ENCODE data around the gene HS1BP3.

The HS1BP3 gene

DNA sequence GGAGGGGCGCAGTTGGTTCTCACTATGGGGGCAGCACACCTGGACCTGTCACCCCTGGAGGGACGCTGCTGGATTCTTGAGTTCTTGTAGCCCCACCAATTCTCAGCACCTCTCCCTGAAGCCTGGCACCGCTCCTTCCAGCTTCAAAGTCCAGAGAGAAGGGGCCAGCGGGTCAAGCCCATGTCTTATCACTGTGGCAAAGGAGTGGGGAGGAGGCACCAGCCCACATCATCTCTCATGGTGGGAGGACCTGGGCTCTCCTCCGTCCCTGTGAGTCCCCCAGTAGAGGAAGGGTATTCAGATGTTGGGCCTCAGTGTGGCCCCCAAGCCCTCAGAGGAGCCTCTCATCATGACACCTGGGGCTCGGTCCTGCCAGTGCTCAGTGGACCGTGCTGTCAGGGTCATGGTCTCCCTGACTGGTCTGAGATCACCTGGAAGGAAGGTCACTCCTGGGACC lies 67.4 kb downstream of the HS1BP3 start:
- H3K9me3 ChIP-seq (ENCODE audit: control insufficient read depth, low read length): no peaks in the 10 kb centered on the region
- H3K4me3 ChIP-seq (ENCODE audit: insufficient read depth, low read depth, low read length): no peak overlapping the region
- H3K4me1 ChIP-seq (ENCODE audit: control insufficient read depth, insufficient read depth, low read length): peaks cover 17% of the 10 kb centered on the region
- H3K27me3 ChIP-seq (ENCODE audit: control insufficient read depth, insufficient read depth, low read length, poor library complexity, severe bottlenecking): no peaks in the 10 kb centered on the region
- 95 to 96% methylated on average over 7 of the region's 7 CpGs for WGBS, 2 experiments
- H3K36me3 ChIP-seq (ENCODE audit: control insufficient read depth, insufficient read depth, low read length): no peaks in the 10 kb centered on the region
- H3K27ac ChIP-seq (ENCODE audit: insufficient read depth, low read depth, low read length, poor library complexity, severe bottlenecking): no peak overlapping the region

DNA sequence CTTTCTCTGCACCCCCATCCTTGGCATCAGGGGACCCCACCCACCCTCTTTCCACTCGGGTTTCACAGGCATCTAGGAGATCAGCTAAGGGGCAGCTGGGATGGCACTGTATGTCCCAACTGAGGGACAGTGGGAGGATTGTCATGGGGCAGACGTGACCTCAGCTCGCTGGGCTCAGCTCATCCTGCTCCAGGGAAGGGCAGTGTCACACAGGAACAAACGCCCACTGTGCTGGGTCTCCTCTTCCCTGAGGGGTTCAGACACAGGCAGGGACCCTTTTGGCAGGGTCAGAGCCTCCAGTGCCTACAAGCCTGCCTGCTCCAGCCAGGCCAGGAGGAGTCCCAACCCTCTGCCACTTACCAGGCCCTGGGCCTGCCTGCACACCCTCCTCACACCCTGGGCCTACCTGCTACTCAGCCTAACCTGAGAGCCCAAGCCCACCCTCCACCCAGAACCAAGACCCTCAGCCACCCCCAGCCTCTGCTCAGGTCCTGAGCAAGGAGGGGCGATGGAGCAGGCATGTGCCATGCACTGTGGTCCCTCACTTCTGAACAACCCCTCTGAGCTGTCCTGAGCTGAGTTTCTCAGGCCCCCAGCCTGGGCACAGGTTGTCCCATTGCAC lies 68.2 kb downstream of the HS1BP3 start:
- peaks cover 17% of the 10 kb centered on the region for H3K4me1 ChIP-seq (ENCODE audit: control insufficient read depth, insufficient read depth, low read length)

DNA sequence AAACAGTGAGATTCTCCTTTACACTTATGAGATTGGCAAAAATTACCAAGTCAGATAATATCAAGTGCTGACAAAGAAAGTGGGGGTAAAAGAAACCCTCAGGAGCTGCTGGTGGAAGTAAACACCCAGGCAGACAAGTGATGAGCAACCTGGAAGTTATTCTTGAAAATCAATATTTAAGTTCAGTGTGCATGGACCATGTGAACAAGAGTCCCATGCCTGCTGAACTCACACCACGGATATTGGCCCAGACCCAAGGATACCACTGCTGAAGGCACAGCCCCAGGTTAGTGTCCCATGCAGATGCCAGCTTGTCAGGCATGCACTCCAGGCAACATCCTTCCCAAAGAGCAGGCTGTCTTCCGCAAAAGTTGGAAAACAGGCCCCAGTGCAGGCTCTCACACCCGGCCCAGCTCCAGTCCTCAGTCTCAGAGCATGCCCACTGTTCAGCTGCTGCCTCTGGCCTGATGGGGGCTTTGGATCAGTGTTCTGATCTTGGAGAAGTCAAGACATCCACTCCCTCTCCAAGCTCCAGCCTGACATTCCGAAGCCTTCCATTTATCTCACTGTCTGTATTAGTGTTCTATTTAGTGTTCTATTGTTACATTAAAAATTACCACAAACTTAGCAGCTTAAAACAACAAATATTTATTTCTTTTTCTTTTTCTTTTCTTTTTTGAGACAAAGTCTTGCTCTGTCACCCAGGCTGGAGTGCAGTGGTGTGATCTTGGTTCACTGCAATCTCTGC lies 70.0 kb downstream of the HS1BP3 start:
- 93 to 94% methylated on average over 3 to 4 of the region's 4 CpGs for WGBS, 2 experiments
- Histone ChIP-seq H3K4me1 (ENCODE audit: control insufficient read depth, insufficient read depth, low read length) (peaks cover 17% of the 10 kb centered on the region), H3K27me3 (ENCODE audit: control insufficient read depth, insufficient read depth, low read length, poor library complexity, severe bottlenecking) (no peaks in the 10 kb centered on the region), H3K4me3 (ENCODE audit: insufficient read depth, low read depth, low read length) (no peak overlapping the region), H3K36me3 (ENCODE audit: control insufficient read depth, insufficient read depth, low read length) (no peaks in the 10 kb centered on the region), H3K9me3 (ENCODE audit: control insufficient read depth, low read length) (no peaks in the 10 kb centered on the region), H3K27ac (ENCODE audit: insufficient read depth, low read depth, low read length, poor library complexity, severe bottlenecking) (no peak overlapping the region)

More for the DNA sequence above, 68.2 kb downstream of the HS1BP3 start:
- Histone ChIP-seq H3K36me3 (ENCODE audit: control insufficient read depth, insufficient read depth, low read length) (no peaks in the 10 kb centered on the region), H3K4me3 (ENCODE audit: insufficient read depth, low read depth, low read length) (no peak overlapping the region), H3K27ac (ENCODE audit: insufficient read depth, low read depth, low read length, poor library complexity, severe bottlenecking) (no peak overlapping the region), H3K27me3 (ENCODE audit: control insufficient read depth, insufficient read depth, low read length, poor library complexity, severe bottlenecking) (no peaks in the 10 kb centered on the region), H3K9me3 (ENCODE audit: control insufficient read depth, low read length) (no peaks in the 10 kb centered on the region)
- 90 to 92% methylated on average over 5 of the region's 5 CpGs for whole genome bisulfite sequencing, 2 experiments

DNA sequence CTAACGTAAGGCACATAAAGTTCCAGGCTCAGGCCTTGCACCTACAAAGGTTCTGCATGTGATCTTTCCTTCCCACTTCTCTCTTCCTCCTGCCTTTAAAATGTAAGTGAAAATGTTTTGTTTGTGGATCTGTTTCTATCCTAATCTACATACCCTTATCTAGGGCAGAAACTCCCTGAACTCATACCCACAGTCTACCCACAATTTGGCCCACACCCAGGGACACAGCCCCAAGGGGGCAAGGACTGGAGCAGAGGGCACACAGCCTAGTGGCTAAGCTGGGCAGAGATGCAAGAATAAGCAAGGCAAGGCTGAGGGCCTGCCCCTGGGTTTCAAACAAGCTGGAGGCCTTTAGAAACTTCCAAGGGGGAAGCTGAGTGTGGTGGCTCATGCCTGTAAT lies 71.0 kb downstream of the HS1BP3 start:
- Histone ChIP-seq H3K36me3 (ENCODE audit: control insufficient read depth, insufficient read depth, low read length) (no peaks in the 10 kb centered on the region), H3K27ac (ENCODE audit: insufficient read depth, low read depth, low read length, poor library complexity, severe bottlenecking) (peak overlapping the region; percentile 67), H3K4me1 (ENCODE audit: control insufficient read depth, insufficient read depth, low read length) (peaks cover 12% of the 10 kb centered on the region), H3K9me3 (ENCODE audit: control insufficient read depth, low read length) (no peaks in the 10 kb centered on the region), H3K4me3 (ENCODE audit: insufficient read depth, low read depth, low read length) (no peak overlapping the region), H3K27me3 (ENCODE audit: control insufficient read depth, insufficient read depth, low read length, poor library complexity, severe bottlenecking) (no peaks in the 10 kb centered on the region)
- WGBS, 2 experiments: 92 to 100% methylated on average over 1 of the region's 1 CpG

DNA sequence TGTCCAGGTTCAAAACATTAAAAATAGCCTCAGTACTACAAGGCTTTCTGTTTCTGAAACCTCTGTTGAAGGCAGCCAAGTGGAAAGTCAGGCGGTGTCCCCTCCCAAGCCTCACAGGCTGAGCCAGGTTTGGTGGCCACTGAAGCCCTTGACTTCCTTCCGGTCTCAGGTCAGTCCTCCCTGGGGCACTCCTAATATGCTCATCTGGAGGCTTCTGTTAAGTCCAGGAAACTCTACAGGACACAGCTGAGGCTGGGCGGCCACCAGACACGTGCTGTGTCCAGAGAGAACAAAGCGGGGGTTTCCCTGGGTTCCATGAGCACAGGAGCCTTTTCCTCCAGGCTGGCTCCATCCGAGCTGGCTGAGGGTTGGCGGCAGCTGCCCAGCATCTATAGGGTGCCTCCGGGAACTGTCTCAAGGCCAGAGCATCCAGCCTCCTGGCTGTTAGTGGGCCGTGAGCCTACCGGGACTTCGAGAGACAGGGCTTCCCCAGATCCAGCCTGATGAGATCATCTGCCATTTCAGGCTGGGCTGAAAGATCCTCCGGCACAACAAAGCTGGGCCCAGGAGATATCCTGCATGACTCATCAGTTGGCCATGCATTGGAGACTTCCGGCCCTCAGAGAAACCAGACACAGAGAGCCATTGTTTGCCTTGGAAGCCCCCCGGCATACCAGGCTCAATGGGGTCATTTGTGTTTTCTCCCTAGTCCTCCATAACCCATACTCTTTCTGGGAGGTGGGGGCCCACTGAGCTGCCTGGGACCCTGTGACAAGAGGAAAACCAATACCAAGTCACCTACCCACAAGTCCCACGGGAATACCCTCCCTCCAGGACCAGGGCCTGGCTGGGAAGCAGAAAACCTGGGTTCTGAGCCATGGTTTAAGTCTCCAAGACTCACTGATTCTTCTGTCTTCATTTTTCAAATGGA lies 71.7 kb downstream of the HS1BP3 start:
- peaks cover 5% of the 10 kb centered on the region for H3K4me1 ChIP-seq (ENCODE audit: control insufficient read depth, insufficient read depth, low read length)
- no peaks in the 10 kb centered on the region for H3K9me3 ChIP-seq (ENCODE audit: control insufficient read depth, low read length)
- WGBS, 2 experiments: 74 to 79% methylated on average over 15 of the region's 15 CpGs
- peak overlapping the region; percentile 70 for H3K27ac ChIP-seq (ENCODE audit: insufficient read depth, low read depth, low read length, poor library complexity, severe bottlenecking)
- H3K36me3 ChIP-seq (ENCODE audit: control insufficient read depth, insufficient read depth, low read length): no peaks in the 10 kb centered on the region
- H3K27me3 ChIP-seq (ENCODE audit: control insufficient read depth, insufficient read depth, low read length, poor library complexity, severe bottlenecking): no peaks in the 10 kb centered on the region
- H3K4me3 ChIP-seq (ENCODE audit: insufficient read depth, low read depth, low read length): no peak overlapping the region

DNA sequence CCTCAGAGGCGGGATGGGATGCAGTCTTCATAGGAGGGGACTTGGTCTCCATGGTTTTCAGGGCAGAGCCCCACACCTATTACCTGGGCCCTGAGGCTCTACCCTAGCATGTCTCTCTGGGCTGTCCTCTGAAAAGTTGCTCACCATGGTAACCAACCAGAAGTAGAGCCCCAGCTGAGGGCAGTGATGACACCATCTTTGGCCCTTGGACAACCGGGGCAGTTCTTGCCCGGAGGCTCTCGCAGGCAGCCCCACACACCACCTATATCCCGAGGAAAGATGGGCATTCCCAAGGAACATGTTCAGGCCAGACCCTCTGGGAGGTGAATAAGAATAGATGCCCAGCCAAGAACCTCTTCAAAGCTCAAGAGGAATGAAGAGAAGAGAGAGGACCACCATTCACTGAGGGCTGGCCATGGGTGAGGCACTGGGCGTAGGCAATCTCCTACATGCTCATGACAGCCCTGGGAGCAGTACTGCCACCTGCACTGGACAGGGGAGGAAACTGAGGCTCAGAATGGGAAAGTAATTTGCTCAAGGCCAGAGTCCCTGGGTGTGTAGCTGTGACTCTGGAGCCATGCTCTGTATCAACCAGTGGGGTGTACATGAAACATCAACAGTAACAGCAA lies 72.5 kb downstream of the HS1BP3 start:
- H3K27ac ChIP-seq (ENCODE audit: insufficient read depth, low read depth, low read length, poor library complexity, severe bottlenecking): no peak overlapping the region
- no peaks in the 10 kb centered on the region for H3K9me3 ChIP-seq (ENCODE audit: control insufficient read depth, low read length)
- WGBS, 2 experiments: 88 to 91% methylated on average over 6 of the region's 6 CpGs
- no peak overlapping the region for H3K4me3 ChIP-seq (ENCODE audit: insufficient read depth, low read depth, low read length)
- peaks cover 3% of the 10 kb centered on the region for H3K4me1 ChIP-seq (ENCODE audit: control insufficient read depth, insufficient read depth, low read length)
- no peaks in the 10 kb centered on the region for H3K27me3 ChIP-seq (ENCODE audit: control insufficient read depth, insufficient read depth, low read length, poor library complexity, severe bottlenecking)
- no peaks in the 10 kb centered on the region for H3K36me3 ChIP-seq (ENCODE audit: control insufficient read depth, insufficient read depth, low read length)

DNA sequence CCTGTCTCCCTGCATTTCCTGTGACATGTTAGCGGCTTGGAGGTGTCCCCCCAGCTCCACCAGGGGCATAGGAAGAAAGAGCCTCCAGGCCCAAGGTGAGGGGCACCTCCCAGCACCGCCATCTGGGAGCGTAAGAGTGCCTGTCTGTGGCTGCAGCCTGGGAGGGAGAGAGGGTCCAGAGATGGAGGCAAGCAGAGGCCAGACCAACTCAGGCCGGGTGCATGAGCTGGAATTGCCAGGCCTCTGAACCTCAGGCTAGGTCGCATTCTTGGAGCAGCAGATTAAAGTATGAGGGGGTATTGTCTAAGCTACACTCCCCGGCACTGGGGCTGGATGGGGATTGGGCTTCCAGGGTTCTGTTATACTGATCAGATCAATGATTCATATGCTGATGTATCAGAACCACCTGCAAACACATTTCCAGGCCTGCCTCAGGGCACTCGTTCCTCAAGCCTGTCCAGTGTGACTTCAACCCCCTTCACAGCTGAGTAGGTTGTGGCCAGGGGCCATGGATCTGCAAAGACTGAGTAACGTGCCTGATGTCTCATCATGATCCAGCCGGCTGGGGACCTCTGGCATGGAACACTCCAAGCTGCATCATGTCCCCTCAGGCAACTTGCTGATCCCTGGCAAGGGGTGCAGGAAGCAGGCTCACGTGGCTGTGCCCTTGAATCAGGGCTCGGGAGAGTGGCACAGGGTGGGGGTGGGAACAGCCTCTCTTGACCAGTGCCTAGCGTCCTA lies 73.2 kb downstream of the HS1BP3 start:
- 88 to 90% methylated on average over 12 of the region's 12 CpGs for WGBS, 2 experiments
- Histone ChIP-seq H3K27ac (ENCODE audit: insufficient read depth, low read depth, low read length, poor library complexity, severe bottlenecking) (no peak overlapping the region), H3K9me3 (ENCODE audit: control insufficient read depth, low read length) (no peaks in the 10 kb centered on the region), H3K4me1 (ENCODE audit: control insufficient read depth, insufficient read depth, low read length) (peaks cover 3% of the 10 kb centered on the region), H3K36me3 (ENCODE audit: control insufficient read depth, insufficient read depth, low read length) (no peaks in the 10 kb centered on the region), H3K27me3 (ENCODE audit: control insufficient read depth, insufficient read depth, low read length, poor library complexity, severe bottlenecking) (no peaks in the 10 kb centered on the region), H3K4me3 (ENCODE audit: insufficient read depth, low read depth, low read length) (no peak overlapping the region)

DNA sequence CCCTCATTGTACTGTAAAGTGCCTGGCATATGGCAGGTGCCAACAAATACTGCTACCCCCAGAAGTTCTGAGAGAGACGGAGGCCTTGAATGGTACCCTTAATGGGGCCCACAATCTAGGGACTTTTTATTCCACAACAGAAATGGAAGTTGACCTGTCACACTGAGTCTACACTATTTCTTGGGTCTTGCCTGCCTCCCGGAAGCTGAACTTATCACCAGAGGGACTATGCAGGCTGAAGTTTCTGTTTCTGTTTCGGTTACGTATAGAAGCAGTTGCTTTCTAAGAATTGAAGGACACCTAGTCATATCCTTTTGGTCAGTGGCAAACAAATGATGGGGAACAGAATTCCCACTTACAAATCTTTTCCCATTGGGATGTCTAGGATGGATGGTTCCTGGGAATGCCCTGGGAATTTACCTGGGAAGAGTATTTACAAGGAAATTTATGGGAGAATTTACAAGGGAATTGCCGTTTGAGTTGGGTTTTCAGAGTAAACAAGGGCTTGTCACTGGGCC lies 74.2 kb downstream of the HS1BP3 start:
- no peak overlapping the region for H3K4me3 ChIP-seq (ENCODE audit: insufficient read depth, low read depth, low read length)
- 93 to 95% methylated on average over 5 of the region's 5 CpGs for WGBS, 2 experiments
- no peaks in the 10 kb centered on the region for H3K36me3 ChIP-seq (ENCODE audit: control insufficient read depth, insufficient read depth, low read length)
- H3K27me3 ChIP-seq (ENCODE audit: control insufficient read depth, insufficient read depth, low read length, poor library complexity, severe bottlenecking): no peaks in the 10 kb centered on the region
- no peaks in the 10 kb centered on the region for H3K9me3 ChIP-seq (ENCODE audit: control insufficient read depth, low read length)
- H3K4me1 ChIP-seq (ENCODE audit: control insufficient read depth, insufficient read depth, low read length): peaks cover 3% of the 10 kb centered on the region
- no peak overlapping the region for H3K27ac ChIP-seq (ENCODE audit: insufficient read depth, low read depth, low read length, poor library complexity, severe bottlenecking)

DNA sequence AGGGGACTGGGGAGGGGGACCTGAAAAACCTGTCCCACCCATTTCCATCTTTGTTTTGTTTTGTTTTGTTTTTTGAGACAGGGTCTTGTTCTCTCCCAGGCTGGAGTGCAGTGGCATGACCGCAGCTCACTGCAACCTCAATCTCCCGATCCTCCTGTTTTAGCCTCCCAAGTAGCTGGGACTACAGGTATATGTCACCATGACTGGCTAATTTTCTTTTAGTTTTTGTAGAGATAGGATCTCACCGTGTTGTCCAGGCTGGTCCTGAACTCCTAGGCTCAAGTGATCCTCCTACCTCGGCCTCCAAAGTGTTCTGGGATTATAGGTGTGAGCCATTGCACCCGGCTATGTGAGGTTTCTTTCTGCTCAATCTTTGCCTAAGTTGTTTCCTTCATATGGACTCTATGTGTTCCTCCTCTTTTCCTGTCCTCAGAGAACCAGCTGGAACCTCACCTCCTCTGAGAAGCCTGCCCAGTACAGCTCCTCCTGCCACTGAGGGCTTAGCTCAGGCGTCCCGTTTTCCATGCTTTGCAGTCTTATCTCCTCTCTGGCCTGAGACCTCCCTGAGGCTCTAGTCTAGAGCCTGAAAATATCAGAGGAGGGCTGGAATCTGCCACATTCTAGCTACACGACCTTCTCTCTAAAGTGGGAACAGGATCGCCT lies 74.8 kb downstream of the HS1BP3 start:
- H3K9me3 ChIP-seq (ENCODE audit: control insufficient read depth, low read length): no peaks in the 10 kb centered on the region
- H3K27ac ChIP-seq (ENCODE audit: insufficient read depth, low read depth, low read length, poor library complexity, severe bottlenecking): no peak overlapping the region
- H3K4me1 ChIP-seq (ENCODE audit: control insufficient read depth, insufficient read depth, low read length): peaks cover 3% of the 10 kb centered on the region
- no peaks in the 10 kb centered on the region for H3K27me3 ChIP-seq (ENCODE audit: control insufficient read depth, insufficient read depth, low read length, poor library complexity, severe bottlenecking)
- no peak overlapping the region for H3K4me3 ChIP-seq (ENCODE audit: insufficient read depth, low read depth, low read length)
- H3K36me3 ChIP-seq (ENCODE audit: control insufficient read depth, insufficient read depth, low read length): no peaks in the 10 kb centered on the region
- WGBS, 2 experiments: 92 to 95% methylated on average over 9 of the region's 9 CpGs

All from ectodermal cell (in vitro differentiated cells).